HCT116 (cell line): ENCODE measurements around the gene TWNK. TPM values are rescaled to one million over a fixed set of nuclear protein-coding genes. Genes with fewer than 3 reads are reported as not detected.

ENCODE experiments used
- ATAC-seq: fragments of 200-7000 bp; cut with Tn5 transposase; 2 replicates; pipeline ENCODE4 v1.9.1; 2020; ENCODE audit warnings: mild to moderate bottlenecking, moderate library complexity
- BruUV-seq: library from RNA; stranded (reverse); fragments of 400-500 nt; replicated peaks from 2 replicates; lab custom pipeline; 2021; lab: Mats Ljungman, UMichigan
- CTCF ChIA-PET: fragments of 300-600 bp; sonication (Branson Sonifier 250); formaldehyde crosslinking; loops from one replicate; lab custom pipeline; 2021; ENCODE audit warnings: antibody characterized with exemption; lab: Charles Lee
- POLR2A ChIA-PET: fragments of 300-600, 350-600 bp; sonication (Branson Sonifier 250); formaldehyde crosslinking; loops from one replicate; lab custom pipeline; 2021; ENCODE audit warnings: antibody characterized with exemption; lab: Charles Lee
- RAD21 ChIA-PET, 2 experiments: fragments of 300-600 bp; sonication (Branson Sonifier 250); formaldehyde crosslinking; loops; one replicate each; lab custom pipeline; 2023; ENCODE audit warnings: low total read pairs in 2 of 2; ENCODE audit not compliant: uncharacterized antibody in 2 of 2, unreplicated experiment in 2 of 2, low non-redundant PET in 1 of 2; lab: Charles Lee
- DNase-seq: peaks from one replicate; pipeline ENCODE4 v3.0.0-alpha.2; 2010; ENCODE audit warnings: low read depth, low spot score
- H2AFZ ChIP-seq: fragments of 200-600 bp; shearing (Covaris generic), sonication (generic); 2 replicates; pipeline ENCODE4 v1.6.1; 2017; ENCODE audit warnings: low read depth, mixed run types, mixed read lengths, antibody characterized with exemption, low read length; ENCODE audit not compliant: poor library complexity, severe bottlenecking
- H3K27ac ChIP-seq: 2 replicates; pipeline ENCODE4 v1.5.1; 2012; ENCODE audit warnings: low read depth, low read length
- H3K27me3 ChIP-seq: fragments of 200-600 bp; sonication (generic); 2 replicates; pipeline ENCODE4 v1.6.1; 2016; ENCODE audit warnings: mixed run types, low read length, mixed read lengths; ENCODE audit not compliant: insufficient read depth
- H3K36me3 ChIP-seq, 2 experiments: fragments of 200-500 bp in 1 of 2; fragments of 200-600 bp in 1 of 2; sonication (Bioruptor generic) in 1 of 2; sonication (generic) in 1 of 2; 2 replicates each; pipeline versions ENCODE4 v1.5.1 to v1.6.1; 2014 to 2016; ENCODE audit warnings: low read length in 2 of 2, inconsistent platforms in 1 of 2, mixed read lengths in 1 of 2, mixed run types in 1 of 2; ENCODE audit not compliant: insufficient read depth in 2 of 2, control insufficient read depth in 1 of 2
- H3K4me1 ChIP-seq, 2 experiments: fragments of 200-600 bp in 1 of 2; sonication (generic) in 1 of 2; 2 replicates each; pipeline versions ENCODE4 v1.5.1 to v1.6.1; 2012 to 2017; ENCODE audit warnings: low read length in 2 of 2, inconsistent platforms in 1 of 2, mild to moderate bottlenecking in 1 of 2, mixed read lengths in 1 of 2, mixed run types in 1 of 2, moderate library complexity in 1 of 2; ENCODE audit not compliant: insufficient read depth in 2 of 2, control insufficient read depth in 1 of 2
- H3K4me2 ChIP-seq: fragments of 200-600 bp; sonication (generic); 2 replicates; pipeline ENCODE4 v1.6.1; 2017; ENCODE audit warnings: mixed run types, low read length, mixed read lengths
- H3K4me3 ChIP-seq, 2 experiments: fragments of 200-600 bp in 1 of 2; sonication (generic) in 1 of 2; replicated peaks in 1 of 2; 2 replicates each; pipeline ENCODE4 v1.5.1; 2011 to 2016; ENCODE audit warnings: low read length in 2 of 2, control low read depth in 1 of 2, low read depth in 1 of 2, mild to moderate bottlenecking in 1 of 2, mixed read lengths in 1 of 2, mixed run types in 1 of 2
- H3K79me2 ChIP-seq: fragments of 200-600 bp; sonication (generic); 2 replicates; pipeline ENCODE4 v1.6.1; 2017; ENCODE audit warnings: mild to moderate bottlenecking, mixed run types, low read length, moderate library complexity, mixed read lengths; ENCODE audit not compliant: insufficient read depth
- H3K9ac ChIP-seq: fragments of 200-600 bp; sonication (generic); 2 replicates; pipeline ENCODE4 v1.6.1; 2016; ENCODE audit warnings: low read length, mixed read lengths
- H3K9me2 ChIP-seq: fragments of 200-600 bp; sonication (generic), shearing (Covaris generic); 2 replicates; pipeline ENCODE4 v1.6.1; 2017; ENCODE audit warnings: mixed run types, mild to moderate bottlenecking, moderate library complexity; ENCODE audit not compliant: insufficient read depth
- H3K9me3 ChIP-seq, 2 experiments: fragments of 200-500 bp in 1 of 2; fragments of 200-600 bp in 1 of 2; sonication (Bioruptor generic) in 1 of 2; sonication (generic) in 1 of 2; 2 replicates each; pipeline ENCODE4 v1.6.1; 2014 to 2017; ENCODE audit warnings: low read length in 2 of 2, mixed read lengths in 2 of 2, inconsistent platforms in 1 of 2, low read depth in 1 of 2, mild to moderate bottlenecking in 1 of 2, mixed run types in 1 of 2, moderate library complexity in 1 of 2; ENCODE audit not compliant: control insufficient read depth in 1 of 2, insufficient read depth in 1 of 2
- H4K20me1 ChIP-seq: fragments of 200-600 bp; sonication (generic), shearing (Covaris generic); 2 replicates; pipeline ENCODE4 v1.6.1; 2017; ENCODE audit warnings: mixed run types, mild to moderate bottlenecking, moderate library complexity; ENCODE audit not compliant: insufficient read depth
- CEBPB ChIP-seq: IDR thresholded peaks from 2 replicates; pipeline ENCODE4 v1.6.1; 2012; ENCODE audit warnings: low read depth
- POLR2AphosphoS5 ChIP-seq: IDR thresholded peaks from 2 replicates; pipeline ENCODE4 v1.6.1; 2011; ENCODE audit warnings: mild to moderate bottlenecking, low read depth, low read length, moderate library complexity
- SIN3A ChIP-seq: IDR thresholded peaks from 2 replicates; pipeline ENCODE4 v1.6.1; 2012; ENCODE audit warnings: low read depth
- SRF ChIP-seq: IDR thresholded peaks from 2 replicates; pipeline ENCODE4 v1.6.1; 2012; ENCODE audit warnings: low read depth
- TCF7L2 ChIP-seq: IDR thresholded peaks from 2 replicates; pipeline ENCODE4 v1.7.0; 2011; ENCODE audit warnings: borderline replicate concordance, inconsistent platforms; ENCODE audit not compliant: insufficient read depth, insufficient read length; ENCODE audit errors: extremely low read depth
- YY1 ChIP-seq: IDR thresholded peaks from 2 replicates; pipeline ENCODE4 v1.6.1; 2011; ENCODE audit warnings: low read length, low read depth, moderate library complexity, mild to moderate bottlenecking; ENCODE audit not compliant: insufficient replicate concordance; ENCODE audit errors: extremely low read depth
- ZFX ChIP-seq: fragments of 450-650 bp; IDR thresholded peaks from 2 replicates; pipeline ENCODE4 v1.6.1; 2017
- intact Hi-C: fragments of 100-400 bp; cut with micrococcal nuclease; formaldehyde crosslinking; loops from 2 replicates; pipeline ENCODE4 v1.10.0; 2022
- total RNA-seq: library from RNA; stranded (reverse); gene quantifications from one replicate; pipeline ENCODE4 v1.2.1, GENCODE V29; 2021; ENCODE audit not compliant: unreplicated experiment
- TF ChIP-seq, protein P1 (sequence below), 3 experiments: fragments of 200-600 bp in 1 of 3; sonication (generic) in 1 of 3; IDR thresholded peaks in 2 of 3; conservative IDR thresholded peaks in 1 of 3; 2 replicates each; pipeline ENCODE4 v1.5.1; 2012 to 2017; ENCODE audit warnings: low read depth in 2 of 3, low read length in 2 of 3, antibody characterized with exemption in 1 of 3, borderline replicate concordance in 1 of 3, control low read depth in 1 of 3, mild to moderate bottlenecking in 1 of 3, mixed read lengths in 1 of 3, mixed run types in 1 of 3, moderate library complexity in 1 of 3; ENCODE audit not compliant: insufficient read depth in 1 of 3

TWNK gene
- total RNA-seq, 1 experiment from 2014 or later: 42.1 TPM

DNA sequence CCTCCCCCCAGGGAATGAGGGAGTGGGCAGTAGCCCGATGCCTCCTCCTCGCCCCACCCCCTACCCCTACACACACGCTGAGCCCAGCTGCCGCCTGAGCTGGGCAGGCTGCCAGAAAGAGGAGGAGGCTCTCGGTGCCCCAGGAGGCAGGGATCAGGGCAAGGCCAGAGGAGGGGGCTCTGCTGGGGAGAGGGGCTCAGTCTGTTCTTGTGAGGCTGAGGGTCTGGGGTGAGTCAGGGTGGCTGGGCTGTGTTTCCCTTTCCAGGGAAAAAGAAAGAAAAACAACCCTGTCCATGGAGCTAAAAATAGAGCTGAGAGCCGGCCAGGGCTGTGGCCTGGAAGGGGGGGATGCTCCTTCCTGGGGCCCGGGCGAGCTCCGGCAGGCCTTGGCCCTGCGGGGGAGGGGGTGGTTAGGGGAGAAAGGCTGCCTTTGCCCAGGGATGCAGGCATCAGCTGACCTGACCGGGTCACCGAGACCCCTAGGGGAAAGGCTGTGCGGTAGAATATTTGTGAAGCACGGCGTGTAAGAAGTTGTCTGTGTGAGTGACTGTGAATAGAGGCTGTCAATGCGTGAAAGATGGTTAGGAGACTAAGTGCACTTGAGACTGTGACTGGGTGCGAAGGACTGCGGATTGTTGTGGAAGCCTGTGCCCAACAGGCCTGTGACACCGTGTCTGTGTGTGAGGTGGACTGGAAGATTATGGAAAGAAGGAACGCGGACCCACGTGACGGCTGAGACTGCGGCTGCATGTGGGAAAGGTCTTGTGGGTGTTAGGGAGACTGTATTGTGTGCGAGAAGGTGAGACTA is 11.0 kb downstream of the TWNK start:
- RAD21 ChIA-PET: interaction anchor here (0.6 to 2.4 kb wide), 5 partner anchors 13 to 59 kb away, joined by 3 to 10 read pairs (median 4); no protein-coding TSS in a partner anchor
- ATAC-seq (peak; percentile 39), DNase-seq (no peak)
- peak overlapping the region; percentile 88 to 92 for H3K4me3 ChIP-seq
- H3K79me2 ChIP-seq: peaks cover 47% of the 10 kb centered on the region
- H3K9me3 ChIP-seq: no peaks in the 10 kb centered on the region
- CTCF ChIA-PET: interaction anchor here (0.6 to 8.3 kb wide), 16 partner anchors 10 to 841 kb away, joined by 3 to 118 read pairs (median 4); partner anchors contain the start of genes MRPL43, PDZD7, SFXN3 and TWNK
- peak overlapping the region; percentile 98 for H3K4me2 ChIP-seq
- no peak overlapping the region for H2AFZ ChIP-seq
- H4K20me1 ChIP-seq: no peaks in the 10 kb centered on the region
- no peaks in the 10 kb centered on the region for H3K27me3 ChIP-seq
- no peaks in the 10 kb centered on the region for H3K9me2 ChIP-seq
- POLR2A ChIA-PET: interaction anchor here (0.6 to 1.4 kb wide), 8 partner anchors 10 to 651 kb away, joined by 3 to 9 read pairs (median 5); partner anchors contain the start of genes MRPL43, PDZD7, SCD and SFXN3
- peaks cover 21 to 62% of the 10 kb centered on the region in 2 experiments for H3K4me1 ChIP-seq
- H3K36me3 ChIP-seq: peaks cover 4 to 16% of the 10 kb centered on the region in 2 experiments; a peak in 2 of 4 replicates
- TSS peak; percentile 26 for BruUV-seq
- H3K27ac ChIP-seq: peak overlapping the region; percentile 87
- peak overlapping the region; percentile 94 for H3K9ac ChIP-seq
- no peak for TF ChIP-seq SRF
- TF ChIP-seq TCF7L2: no peak
- no peak for TF ChIP-seq CEBPB
- intact Hi-C loops: no loop called here

DNA sequence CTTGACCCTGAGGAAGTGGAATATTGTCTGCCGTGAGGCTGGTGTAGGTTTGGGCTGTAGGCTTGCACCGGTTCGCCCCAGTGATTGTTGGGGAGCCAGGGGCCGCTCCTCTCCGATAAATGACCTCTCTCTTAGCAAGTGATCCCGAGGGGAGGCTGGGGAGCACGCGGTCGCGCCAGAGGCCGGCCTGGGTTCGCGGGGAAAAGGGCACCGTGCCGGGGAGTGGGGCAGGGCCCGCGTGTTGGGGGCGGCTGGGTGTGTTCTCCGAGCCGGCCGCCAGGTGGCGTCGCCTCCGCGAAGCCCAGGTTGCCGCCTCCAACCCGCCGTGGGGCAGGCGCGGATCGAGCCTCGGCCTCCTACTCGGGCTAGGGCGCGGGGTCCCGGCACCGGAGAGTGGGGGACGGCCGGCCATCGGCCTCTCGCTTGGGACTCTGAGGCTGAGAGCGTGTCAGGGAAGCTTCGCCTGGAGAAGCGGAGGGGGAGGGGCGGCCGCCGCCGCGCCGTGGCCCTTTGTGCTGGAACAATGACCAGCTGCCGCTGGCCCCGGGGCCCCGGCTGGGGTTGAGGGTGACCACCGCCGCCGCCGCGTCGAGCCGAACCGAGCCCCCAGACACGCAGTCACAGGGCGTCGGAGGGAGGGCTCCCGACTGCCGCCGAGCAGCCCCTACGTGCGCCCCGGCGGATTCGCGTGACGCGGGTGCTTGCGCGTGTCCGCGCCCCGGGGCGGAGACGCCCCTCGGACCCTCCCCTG is 11.8 kb downstream of the TWNK start:
- no TSS peak for BruUV-seq
- POLR2A ChIA-PET: interaction anchor here (0.9 to 1.0 kb wide), 3 partner anchors 11 to 32 kb away, joined by 5 to 6 read pairs (median 5); partner anchors contain the start of genes PDZD7 and SFXN3
- ATAC-seq: peak; percentile 51
- peak overlapping the region; percentile 98 for H3K4me2 ChIP-seq
- peaks cover 7 to 16% of the 10 kb centered on the region in 2 experiments; a peak in 2 of 4 replicates for H3K36me3 ChIP-seq
- H3K4me1 ChIP-seq: peaks cover 21 to 55% of the 10 kb centered on the region in 2 experiments
- H3K4me3 ChIP-seq: peak overlapping the region; percentile 88 to 92
- H4K20me1 ChIP-seq: no peaks in the 10 kb centered on the region
- H3K27me3 ChIP-seq: no peaks in the 10 kb centered on the region
- intact Hi-C loops: no loop called here
- no peak overlapping the region for H2AFZ ChIP-seq
- peaks cover 48% of the 10 kb centered on the region for H3K79me2 ChIP-seq
- RAD21 ChIA-PET: interaction anchor here in 1 of 2 experiments (0.9 to 2.4 kb wide), 2 partner anchors 15 kb away, joined by 5 to 10 read pairs; no protein-coding TSS in a partner anchor
- H3K9me2 ChIP-seq: no peaks in the 10 kb centered on the region
- peak overlapping the region; percentile 94 for H3K9ac ChIP-seq
- H3K9me3 ChIP-seq: no peaks in the 10 kb centered on the region
- no peak for DNase-seq
- TF ChIP-seq, protein P1, sequence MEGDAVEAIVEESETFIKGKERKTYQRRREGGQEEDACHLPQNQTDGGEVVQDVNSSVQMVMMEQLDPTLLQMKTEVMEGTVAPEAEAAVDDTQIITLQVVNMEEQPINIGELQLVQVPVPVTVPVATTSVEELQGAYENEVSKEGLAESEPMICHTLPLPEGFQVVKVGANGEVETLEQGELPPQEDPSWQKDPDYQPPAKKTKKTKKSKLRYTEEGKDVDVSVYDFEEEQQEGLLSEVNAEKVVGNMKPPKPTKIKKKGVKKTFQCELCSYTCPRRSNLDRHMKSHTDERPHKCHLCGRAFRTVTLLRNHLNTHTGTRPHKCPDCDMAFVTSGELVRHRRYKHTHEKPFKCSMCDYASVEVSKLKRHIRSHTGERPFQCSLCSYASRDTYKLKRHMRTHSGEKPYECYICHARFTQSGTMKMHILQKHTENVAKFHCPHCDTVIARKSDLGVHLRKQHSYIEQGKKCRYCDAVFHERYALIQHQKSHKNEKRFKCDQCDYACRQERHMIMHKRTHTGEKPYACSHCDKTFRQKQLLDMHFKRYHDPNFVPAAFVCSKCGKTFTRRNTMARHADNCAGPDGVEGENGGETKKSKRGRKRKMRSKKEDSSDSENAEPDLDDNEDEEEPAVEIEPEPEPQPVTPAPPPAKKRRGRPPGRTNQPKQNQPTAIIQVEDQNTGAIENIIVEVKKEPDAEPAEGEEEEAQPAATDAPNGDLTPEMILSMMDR (IDR thresholded peaks at IDR 0.05 in 2 of 3, conservative IDR thresholded peaks at IDR 0.05 in 1 of 3; ENCODE audit: borderline replicate concordance in 1 of 3, insufficient read depth in 1 of 3, low read depth in 2 of 3, low read length in 2 of 3): peak in 2 of 3 experiments; percentile 93 to 96; a peak in 4 of 6 replicates
- no peak for TF ChIP-seq SIN3A
- TF ChIP-seq POLR2AphosphoS5: peak; percentile 87
- no peak for TF ChIP-seq YY1
- peak; percentile 70 for TF ChIP-seq ZFX
- TF ChIP-seq, all 23 proteins: peak for 3
- peak overlapping the region; percentile 87 for H3K27ac ChIP-seq
- CTCF ChIA-PET: interaction anchor here (0.6 to 8.3 kb wide), 9 partner anchors 10 to 119 kb away, joined by 3 to 118 read pairs (median 12); partner anchors contain the start of genes PDZD7 and SFXN3
